COR-L47 (cell line): Measurements from ENCODE around the gene TNFRSF13B.
"Not testable (repeated sequence)": the region's sequence is repeated elsewhere in the genome, so short reads cannot be mapped to it uniquely, and the experiment has no call there.

ENCODE experiments used
- DNase-seq: peaks from one replicate; lab custom pipeline; 2025; lab: John Stamatoyannopoulos, UW

Gene TNFRSF13B

DNA sequence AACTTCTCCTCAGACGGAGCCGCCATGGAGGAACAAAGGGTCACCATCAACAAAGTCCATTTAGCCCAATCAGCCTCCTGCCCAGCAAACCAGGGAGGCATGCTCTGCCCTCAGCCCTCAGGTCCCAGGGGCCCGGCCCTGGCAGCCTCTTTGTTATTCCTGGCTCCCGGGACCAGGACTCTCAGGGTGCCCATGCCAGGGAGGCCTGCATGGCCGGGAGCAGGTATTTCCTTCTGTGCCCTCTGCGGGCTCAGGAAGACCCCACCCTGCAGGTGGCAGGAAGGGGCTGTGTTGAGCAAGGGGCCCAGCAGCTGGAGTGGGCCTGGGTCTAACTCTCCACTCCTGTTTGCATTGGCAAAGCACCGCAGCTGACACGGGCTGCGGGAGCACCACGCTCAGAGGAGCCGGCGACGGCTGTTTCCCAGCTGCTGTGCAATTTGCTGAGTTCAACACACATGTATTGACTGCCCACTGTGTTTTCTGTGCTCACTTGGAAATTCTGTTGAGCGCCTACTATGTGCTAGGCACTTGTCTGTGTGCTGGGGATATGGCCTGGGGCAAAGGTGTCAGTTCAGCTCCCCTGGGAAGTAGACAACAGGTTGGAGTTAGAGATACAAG is 33.2 kb upstream of the TNFRSF13B start:
- not testable (repeated sequence) for DNase-seq

GRCh38 chr17:17004251-17004996 is 32.5 kb upstream of the TNFRSF13B start:
- no peak for DNase-seq

DNA sequence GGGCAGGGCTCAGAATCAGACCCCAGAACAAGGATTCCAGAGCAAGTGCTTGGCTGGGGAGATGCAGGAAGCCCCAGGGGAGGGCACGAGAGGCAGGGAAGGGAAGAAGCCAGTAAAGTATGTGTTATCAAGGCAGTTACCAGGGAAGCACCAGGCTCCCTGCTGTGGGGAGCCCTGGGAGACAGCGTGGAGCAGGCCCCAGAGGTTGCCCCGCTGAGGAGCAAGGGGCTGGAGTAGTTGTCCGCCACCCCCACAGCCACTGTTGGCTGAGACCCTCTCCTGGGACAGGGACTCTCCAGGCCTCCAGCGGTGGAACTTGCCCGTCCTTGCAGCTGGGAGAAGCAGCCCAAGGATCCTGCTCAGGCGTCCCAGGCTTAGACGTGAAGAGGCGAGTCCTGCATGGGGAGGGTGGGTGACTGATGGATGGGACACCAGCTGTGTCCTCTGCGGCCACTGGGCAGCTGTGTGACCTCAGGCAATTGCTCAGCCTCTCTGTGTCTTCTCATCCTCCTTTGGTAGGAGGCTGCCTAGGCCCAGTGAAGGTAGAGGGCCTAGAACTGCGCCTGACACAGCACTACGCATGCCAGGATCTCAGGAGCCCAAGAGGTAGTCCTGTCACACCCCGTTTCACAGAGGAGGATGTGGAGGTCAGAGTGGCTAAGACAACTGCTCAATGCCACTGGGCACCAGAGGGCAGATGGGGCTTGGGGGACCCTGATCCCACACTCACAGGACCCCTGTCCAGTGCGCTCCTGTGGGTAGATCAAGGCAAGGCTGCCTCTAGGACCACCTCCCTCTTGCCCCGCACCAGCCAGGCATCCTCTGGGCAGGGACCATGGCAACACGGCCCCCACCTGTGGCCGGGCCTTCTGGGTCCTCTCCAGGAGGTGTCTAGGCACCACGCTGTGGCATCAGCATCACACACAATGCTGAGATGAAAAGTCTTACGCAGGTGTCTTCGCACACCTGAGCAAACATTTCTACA is 31.1 kb upstream of the TNFRSF13B start:
- DNase-seq, result not testable (repeated sequence)

DNA sequence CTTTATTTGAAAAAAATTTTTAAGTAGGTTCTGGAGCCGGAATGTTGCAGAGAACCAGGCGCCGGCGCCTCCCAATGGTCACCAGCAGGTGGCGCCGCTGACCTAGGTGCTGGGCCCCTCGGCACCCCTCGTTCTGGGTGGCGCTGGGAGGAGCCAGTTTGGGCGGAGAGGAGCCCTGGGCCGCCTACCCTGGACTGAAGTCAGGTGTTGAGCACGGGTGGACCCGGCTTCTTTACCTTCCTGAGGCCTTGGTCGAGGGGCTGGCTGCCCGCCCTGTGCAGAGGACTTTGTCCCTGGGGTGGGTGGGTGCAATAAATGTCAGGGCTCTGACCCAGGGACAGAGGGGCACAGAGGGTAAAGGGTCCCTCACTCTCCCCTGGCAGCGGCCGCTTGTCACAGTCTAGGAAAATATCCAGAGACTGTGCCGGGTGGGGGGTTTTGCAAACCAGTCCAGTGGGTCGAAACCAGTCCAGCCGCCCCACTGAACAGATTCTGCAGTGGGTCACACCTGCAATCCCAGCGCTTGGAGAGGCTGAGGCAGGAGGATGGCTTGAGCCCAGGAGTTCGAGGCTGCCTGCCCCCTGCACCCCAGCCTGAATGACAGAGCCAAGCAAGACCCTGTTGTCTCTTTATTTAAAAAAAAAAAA is 30.1 kb upstream of the TNFRSF13B start:
- peak; percentile 59 for DNase-seq

GRCh38 chr17:17001076-17001777 is 29.3 kb upstream of the TNFRSF13B start:
- no peak for DNase-seq

GRCh38 chr17:16999931-17000625 is 28.2 kb upstream of the TNFRSF13B start:
- no peak for DNase-seq

GRCh38 chr17:16997514-16998429 is 25.9 kb upstream of the TNFRSF13B start:
- DNase-seq, result no peak

- DNase-seq, result not testable (repeated sequence)
Observed at GRCh38 chr17:16996726-16997125, 24.8 kb upstream of the TNFRSF13B start.

DNA sequence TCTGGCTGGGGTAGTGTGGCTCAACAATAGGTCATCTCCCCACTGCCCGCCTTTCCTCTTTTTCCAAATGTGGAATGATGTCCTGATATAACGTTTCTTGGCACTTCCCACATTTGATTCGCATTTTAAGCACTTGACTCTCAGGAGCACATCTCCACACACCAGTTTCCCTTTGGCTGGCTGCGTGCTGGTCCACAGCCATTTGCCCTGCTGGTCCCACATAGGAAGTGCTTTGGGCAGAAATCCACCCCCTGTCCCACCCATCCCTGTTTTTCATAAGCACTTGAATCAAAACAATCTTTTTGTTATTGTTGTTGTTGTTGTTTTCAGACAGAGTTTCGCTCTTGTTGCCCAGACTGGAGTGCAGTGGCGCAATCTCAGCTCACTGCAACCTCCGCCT is 24.0 kb upstream of the TNFRSF13B start:
- DNase-seq, result no peak

GRCh38 chr17:16994631-16995030 is 22.7 kb upstream of the TNFRSF13B start:
- no peak for DNase-seq

DNA sequence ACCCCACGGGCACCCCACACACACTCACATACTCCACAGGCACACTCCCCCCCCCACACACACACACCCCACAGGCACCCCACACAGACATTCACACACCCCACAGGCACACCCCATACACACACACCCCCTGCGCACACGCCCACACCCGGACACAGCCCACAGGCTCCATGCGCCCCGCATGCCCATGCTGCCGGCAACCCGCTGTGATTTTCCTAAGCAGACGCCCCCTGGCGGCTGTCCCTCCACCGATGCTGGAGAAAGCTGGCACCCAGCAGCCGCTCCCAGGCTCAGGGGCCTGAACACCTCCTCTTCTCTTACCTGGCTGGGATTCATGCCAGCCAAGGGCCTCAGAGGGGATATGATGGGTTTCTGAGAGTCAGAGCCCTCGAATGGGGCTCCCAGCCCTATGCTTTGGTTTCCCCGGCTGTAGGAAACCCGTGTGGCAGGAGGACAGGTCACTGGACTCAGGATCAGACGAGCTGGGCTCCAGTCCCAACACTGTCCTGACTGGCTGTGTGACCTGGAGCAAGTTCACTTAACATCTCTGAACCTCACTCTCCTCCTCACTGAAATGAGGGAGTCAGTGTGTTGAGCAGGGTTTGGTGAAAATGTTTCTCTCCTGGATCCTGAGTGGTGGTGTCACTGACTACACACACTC is 19.6 kb upstream of the TNFRSF13B start:
- DNase-seq, result peak; percentile 37

DNA sequence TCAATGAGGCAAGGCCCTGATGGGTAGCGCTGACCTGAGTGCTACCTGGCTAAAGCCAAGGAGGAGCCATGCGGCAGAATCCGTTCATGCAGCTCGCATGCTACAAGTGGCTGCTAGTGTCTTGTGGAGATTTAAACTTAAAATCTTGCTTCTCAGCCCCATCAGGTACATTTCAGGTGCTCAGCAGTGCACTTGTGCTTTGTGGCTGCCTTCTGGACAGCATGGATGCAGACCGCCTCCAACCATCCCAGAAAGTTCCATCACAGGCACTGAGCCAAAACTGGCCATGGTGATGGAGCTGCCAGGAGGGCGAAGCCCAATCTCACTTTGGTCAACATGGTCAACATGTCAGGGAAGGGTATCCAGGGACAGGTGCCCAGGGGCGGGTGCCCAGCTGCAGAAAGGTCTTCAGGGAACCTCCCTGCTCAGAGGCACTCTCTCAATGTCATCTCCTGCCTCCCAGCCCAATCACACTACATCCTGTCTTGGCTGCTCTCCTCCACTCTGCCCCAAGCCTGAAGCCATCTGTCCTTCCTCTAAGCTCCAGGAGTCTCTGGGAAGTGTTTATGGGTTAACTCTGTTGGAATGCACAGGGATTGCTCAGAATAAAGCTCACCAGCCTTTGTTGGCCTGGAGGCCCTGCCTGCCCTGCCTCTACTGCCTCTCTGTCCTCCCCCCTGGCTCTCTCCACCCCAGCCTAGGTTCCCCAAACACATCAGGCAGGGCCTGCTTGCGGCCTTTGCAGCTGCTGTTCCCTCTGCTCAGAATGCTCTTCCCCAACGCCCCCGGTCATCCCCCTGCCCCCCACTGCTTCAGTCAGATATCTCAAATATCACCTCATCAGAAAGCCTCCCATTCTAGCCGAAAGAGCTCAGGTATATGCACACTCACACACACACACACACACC is 18.3 kb upstream of the TNFRSF13B start:
- DNase-seq, result no peak

DNA sequence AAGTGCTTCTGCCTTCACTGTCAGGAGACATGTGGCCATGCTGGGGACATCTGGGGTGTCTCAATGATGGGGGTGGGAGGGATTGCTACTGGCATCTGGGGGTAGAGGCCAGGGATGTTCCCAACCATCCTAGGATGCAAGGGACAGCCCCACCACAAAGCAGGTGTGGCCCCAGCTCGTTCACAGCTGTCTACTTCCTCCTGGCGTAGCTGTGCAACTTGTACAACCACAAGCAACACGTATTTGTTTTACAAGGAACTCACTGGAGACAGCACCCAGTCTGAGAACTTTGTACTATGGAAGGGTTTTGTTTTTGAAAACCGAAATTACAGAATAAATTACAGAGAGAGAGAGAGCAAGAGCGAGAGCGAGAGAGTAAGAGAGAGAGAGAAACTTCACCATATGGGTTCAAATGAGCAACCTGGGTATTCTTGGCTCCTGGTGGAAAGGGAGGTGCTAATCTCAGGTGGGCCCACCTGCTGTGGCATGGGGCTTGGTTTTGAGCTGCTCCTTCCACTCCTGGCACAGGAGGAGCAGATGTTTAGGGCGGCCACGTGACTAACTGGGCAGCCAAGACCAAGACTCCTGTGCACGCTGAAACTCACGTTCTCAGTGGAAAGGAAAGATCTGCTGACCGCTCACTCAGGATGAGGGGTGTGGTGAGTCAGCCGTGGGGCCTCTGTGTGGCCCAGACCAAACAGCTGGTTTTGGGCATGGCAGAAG is 17.5 kb upstream of the TNFRSF13B start:
- DNase-seq, result no peak

DNA sequence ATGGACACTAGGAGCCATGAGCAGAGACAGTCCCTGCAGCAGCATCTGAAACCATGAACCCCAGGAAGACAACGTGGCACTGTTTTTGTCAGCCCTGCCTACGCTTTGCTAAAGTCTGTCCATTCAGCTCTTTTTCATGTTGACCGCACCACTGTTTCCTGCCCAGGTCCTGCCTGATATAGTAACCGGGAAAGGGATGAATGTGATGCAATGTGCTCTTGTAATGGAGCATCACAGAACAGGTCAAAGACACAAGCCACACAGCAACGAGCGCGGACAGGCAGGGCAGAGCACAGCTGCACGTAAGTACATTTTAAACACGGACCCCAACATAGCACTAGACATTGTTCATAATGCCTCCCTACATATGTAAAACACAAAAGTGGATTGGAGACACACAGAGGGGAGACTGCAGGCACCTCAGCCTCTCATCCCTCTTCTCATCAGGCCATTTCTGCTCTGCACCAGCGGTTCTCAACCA is 16.9 kb upstream of the TNFRSF13B start:
- DNase-seq, result no peak

GRCh38 chr17:16987830-16988601 is 16.1 kb upstream of the TNFRSF13B start:
- DNase-seq, result no peak

DNA sequence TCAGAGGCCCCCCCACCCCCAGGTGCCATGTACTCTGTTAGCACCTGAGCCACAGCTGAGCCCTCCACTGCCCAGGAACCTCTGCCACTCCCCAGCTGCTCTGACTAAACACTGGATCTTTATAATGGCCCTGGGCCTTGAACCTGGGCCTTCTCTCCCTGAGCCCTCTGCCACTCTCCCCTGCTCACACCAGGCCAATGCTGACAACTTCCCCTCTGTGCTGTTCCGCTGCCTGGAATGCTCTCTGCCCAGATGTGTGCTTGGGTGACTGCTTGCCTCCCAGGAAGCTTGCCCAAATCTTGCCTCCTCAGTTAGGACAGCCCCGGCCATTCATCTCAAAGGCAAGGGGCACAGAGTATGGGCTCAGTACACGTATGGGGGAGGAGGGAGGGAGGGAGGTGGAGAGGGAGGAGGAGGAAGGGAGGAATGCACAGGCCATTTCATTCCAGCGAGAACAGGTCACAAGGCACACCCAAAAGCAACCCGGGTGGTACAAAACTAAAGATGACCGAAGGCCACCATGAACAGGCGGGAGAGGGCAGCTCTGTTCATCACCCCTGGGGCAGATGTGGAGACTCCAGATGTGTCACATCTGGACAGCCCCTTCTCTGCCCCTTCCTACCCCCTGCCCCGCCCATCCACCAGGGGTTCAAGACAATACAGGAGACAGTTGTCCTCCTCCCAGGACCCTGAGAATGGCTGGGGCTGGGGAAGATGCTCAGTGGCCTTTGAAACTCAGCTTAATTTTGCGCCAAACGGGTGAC is 15.3 kb upstream of the TNFRSF13B start:
- DNase-seq, result no peak
